Hematopoietic multipotent progenitor cell treated with erythropoietin and hydrocortisone succinate and interleukin-3 and kit ligand, for 8 days (in vitro differentiated cells): ENCODE data around the gene MYMK.
"Not testable (repeated sequence)": the region's sequence is repeated elsewhere in the genome, so short reads cannot be mapped to it uniquely, and the experiment has no call there.

Experiments used
- DNase-seq: peaks from one replicate; pipeline ENCODE4 v3.0.0-alpha.2; 2015

The MYMK gene, protein sequence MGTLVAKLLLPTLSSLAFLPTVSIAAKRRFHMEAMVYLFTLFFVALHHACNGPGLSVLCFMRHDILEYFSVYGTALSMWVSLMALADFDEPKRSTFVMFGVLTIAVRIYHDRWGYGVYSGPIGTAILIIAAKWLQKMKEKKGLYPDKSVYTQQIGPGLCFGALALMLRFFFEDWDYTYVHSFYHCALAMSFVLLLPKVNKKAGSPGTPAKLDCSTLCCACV

DNA sequence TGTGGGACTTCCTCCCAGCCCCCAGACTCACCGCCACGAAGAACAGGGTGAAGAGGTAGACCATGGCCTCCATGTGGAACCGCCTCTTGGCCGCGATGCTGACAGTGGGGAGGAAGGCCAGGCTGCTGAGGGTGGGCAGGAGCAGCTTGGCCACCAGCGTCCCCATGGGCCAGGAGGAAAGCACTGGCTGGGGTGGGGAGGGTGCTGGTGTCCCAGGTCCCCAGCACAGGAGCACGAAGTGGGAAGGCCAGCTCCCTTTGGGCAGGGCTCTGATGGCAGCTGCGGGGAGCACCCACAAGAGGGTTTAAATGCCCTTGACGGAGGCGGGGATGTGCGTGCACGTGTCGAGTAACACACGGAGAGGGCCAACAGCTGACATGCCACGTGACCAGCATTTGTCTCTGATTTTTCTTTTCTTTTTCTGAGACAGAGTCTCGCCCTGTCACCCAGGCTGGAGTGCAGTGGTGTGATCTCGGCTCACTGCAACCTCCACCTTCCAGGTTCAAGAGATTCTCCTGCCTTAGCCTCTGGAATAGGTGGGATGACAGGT, at the start of gene MYMK:
Gene MYMK (minus strand): TSS at position 281 of the 550 bp plus-strand sequence. CDS start 115 bp downstream, at position 166.
- DNase-seq = no peak

DNA sequence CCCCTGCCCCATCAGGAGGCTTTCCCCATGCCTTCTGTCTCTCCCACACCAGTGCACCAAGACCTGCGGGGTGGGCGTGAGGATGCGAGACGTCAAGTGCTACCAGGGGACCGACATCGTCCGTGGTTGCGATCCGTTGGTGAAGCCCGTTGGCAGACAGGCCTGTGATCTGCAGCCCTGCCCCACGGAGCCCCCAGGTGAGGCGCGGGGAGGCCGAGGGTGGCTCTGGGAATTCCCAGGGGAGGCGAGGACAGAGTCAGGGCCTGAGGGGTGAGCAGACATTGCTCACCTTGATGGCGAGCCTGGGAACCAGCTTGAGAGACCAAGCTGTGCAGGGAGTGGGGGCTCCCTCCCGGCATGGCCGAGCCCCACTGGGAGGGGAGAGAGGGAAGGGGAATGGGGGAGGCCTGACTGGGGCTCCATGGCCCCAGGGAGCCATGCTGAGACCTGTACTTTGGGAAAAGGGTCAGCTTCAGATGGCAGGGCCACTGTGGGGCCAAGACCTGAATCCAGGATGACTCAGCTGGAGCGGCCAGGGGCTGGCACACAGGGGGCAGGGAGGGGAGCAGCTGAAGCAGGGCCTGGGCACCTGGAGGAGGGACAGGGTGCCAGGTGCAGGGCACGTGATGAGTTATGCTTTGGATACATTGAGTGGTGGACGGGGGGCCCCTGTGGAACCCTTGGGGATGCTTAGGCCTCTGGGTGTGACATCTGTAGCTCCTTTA, 49.2 kb upstream of the MYMK start:
- DNase-seq = no peak

DNA sequence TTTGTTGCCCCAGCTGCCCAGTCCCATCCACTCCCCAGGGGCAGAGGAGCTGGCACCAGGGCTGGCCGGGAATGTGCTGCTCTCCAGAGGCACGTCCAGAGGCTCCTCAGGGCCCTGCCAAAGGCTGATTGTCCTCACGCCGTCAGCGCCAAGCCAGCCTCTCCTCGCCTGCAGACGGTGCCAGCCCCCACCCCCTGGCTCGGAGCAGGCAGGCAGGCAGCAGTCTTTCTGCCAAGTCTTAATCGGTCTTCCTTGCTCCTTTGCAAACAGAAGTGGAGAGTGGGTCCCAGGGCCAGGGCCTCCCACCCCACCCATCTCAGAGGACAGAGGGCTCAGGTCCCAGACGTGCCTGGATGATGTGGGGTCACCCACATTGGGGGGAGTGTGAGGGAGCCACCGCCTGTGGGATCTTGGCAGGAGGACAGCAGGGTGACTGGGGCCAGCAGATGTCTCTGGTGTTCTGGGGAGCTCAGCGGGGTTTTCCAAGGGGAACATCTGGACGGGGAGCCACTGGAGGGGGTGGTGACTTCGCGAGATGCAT, 48.1 kb upstream of the MYMK start:
- DNase-seq = no peak

DNA sequence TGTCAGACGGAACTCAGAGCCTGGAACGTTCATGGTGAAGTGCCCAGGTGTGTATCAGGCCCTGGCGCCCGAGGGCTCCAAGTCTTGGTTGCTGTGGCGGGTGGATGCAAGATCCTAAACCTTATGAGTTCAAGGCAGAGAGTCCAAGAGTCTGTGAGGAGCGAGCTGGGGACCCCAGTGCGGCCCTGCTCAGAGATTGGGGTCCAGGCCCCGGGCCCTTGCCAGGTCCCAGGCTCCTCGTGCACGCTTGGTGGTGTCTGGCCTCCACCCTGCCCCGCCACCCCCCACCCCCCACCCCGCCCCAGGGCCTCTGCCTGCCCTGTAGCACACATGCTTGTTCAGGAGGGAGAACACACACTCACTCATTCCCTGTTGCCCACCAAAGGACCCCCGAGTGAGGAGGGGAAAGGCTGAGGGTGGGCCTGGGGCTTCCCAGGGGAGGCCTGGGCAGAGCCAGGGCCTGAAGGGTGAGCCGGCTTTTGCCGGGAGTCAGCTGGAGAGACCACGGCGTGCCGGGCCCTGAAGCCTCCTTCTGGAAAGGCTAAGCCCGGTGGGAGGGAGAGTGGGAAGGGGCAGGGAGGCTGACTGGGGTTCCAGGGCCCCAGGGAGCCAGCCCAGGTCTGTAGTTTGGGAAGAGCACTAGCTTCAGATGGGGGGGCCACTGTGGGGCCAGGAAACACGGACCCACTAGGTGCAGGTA, 47.3 kb upstream of the MYMK start:
- no peak for DNase-seq

DNA sequence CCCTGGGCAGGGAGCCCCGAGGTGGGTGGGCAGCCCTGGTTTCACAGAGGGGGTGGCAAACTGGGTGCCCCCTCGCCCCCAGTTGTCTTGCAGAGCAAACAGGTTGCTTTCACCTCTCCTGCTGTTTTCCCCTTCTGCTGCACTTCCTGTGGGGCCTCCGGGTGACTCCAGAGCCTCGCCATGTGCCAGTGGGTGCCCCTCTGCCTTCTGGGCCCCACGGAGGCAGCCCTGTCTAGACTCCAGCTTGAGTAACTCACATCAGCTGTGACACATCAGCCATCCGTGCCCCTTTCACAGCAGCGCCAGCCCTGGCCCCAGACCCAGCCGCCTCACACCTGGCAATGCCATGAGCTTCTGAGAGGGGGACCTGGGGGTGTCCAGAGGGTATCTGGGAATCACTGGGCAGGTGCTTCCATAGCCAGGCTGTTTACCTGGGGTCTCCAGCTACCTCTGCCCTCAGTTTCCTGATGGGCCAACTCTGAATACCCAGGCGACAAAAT, 46.7 kb upstream of the MYMK start:
- DNase-seq = no peak

DNA sequence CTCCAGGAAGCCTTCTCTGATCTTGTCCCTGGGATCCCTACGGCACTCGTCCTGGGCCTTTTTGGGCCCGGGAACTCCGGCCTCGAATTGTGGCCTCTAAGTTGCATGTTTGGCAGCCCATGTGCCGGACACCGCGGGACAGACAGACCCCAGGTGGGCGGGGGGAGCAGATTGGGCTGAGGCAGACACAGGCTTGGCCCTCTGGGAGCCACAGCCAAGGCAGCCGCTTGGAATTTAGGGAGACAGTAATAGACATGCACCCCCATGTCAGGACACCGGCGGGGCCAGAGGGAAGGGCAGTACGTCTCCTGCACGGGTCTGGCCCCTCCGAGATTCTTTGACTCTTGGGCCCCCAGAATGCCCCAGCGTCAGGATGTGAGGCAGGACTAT, 45.9 kb upstream of the MYMK start:
- DNase-seq = no peak

DNA sequence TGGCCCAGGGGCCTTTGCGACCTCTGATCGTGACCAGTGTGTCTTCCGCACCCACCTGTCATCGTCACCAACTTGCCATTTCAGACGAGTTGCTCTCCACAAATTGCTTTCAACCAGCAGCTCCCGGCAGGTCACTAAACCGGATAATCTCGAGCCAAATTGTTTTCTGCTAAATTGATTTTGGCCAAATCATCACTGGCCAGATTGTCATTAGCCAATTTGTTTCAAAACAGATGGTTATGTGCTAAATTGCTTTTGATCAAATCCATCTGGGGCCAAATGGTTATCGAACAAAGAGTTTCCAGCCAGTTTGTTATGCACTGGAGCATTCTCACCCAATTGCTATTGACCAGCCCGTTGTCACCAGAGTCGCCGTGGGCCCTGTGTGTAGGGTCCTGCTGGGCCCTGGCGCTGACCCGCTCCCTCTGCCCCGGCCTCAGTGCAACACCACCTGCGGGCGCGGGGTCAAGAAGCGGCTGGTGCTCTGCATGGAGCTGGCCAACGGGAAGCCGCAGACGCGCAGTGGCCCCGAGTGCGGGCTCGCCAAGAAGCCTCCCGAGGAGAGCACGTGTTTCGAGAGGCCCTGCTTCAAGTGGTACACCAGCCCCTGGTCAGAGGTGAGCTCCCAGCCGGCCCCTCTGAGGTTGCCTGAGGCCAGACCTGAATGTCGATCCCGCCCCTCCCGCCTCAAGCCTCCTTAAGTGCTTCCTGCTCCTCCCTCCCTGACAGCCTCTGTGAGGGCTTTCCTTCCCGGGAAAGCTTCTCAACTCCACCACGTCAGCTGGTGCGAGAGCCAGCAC, 45.3 kb upstream of the MYMK start:
- no peak for DNase-seq

DNA sequence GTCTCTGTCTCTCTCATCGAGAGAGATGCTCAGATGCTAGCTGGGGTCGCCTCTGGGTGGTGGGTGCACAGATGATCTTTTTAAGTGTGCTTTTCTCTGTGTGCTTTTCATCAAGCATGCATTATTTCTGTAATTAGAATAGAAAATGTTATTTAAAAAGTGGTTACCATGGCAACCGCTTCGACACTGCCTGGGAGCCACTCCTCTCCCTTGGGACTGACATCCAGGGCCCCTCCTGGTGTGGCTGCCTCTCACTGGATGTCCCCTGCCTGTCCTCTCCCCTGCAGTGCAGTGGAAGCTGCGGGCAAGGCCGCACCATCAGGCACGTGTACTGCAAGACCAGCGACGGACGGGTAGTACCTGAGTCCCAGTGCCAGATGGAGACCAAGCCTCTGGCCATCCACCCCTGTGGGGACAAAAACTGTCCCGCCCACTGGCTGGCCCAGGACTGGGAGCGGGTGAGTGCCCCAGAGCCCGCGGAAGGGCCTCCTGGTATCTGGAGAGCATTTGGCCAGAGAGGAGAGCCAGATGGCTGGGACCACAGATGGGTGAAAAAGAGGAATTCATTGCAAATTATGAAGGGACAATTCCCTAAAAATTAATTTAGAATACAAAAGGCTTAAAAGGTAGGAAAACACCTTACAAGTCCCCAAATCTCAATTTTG, 44.5 kb upstream of the MYMK start:
- DNase-seq = no peak

DNA sequence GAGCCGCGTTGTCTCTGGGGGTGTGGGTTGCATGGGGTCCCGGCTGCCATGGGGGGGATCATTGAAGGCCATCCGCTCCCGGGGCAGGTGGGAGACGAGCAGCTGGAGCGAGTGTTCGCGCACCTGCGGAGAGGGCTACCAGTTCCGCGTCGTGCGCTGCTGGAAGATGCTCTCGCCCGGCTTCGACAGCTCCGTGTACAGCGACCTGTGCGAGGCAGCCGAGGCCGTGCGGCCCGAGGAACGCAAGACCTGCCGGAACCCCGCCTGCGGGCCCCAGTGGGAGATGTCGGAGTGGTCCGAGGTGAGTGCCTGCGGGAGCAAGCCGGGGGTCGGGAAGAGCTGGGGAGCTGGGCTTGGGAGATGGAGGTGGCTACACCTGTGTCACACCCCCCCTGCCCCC, 43.4 kb upstream of the MYMK start:
- DNase-seq = no peak

DNA sequence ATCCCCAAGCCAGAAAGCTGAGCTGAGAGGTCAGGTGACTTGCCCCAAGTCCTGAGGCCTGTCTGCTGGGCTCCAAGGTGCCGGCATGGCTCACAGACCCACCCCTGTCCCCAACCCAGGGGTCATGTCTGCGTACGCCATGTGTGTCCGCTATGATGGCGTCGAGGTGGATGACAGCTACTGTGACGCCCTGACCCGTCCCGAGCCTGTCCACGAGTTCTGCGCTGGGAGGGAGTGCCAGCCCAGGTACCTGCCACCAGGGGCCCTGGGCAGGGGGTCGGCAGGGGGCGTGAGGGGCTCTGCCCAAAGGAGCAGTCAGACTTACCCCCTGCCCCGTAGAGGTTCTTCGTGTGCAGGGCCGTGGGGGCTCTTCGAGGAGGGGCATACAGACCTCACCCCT, 42.1 kb upstream of the MYMK start:
- DNase-seq = no peak

DNA sequence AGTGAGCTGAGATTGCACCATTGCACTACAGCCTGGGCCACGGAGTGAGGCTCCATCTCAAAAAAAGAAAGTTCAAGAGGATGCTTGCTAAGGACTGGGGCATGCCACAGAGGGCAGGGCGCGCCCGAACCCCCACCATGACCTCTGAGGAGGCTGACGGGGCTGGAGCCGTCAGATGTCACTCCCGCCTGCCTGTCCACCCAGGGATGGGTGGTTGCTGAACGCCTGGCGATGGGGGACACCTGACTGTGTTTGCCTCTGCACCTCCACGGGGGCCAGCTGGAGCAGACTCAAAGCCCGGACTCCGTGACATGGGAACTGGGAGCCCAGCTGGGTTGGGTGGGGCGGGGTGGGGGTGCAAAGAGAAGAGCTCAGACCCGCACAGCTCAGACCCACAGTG, 41.6 kb upstream of the MYMK start:
- DNase-seq = no peak

DNA sequence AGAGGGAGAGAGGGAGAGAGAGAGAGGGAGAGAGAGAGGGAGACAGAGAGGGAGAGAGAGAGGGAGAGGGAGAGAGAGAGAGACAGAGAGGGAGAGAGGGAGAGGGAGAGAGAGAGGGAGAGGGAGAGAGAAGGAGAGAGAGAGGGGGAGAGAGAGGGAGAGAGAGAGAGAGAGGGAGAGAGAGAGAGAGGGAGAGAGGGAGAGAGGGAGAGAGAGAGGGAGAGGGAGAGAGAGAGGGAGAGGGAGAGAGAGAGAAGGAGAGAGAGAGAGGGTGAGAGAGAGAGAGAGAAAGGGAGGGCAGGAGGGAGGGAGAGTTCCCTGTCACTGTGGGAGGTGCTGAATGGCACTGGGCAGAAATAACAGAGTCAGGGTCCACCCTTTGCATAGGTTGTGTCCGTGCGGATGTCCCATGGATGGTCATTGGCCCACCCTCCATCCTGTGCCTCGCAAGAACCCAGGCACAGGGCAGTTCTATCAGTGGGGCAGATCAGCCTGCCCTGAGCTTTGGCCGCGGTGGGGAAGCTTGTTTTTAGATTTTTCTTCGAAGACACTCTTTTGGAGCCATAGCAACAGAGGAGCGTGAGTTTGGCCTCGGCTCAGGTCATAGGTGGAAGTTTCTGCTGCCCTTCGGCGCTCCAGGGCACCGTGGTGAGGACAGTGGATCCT, 39.8 kb upstream of the MYMK start:
- DNase-seq = no peak

DNA sequence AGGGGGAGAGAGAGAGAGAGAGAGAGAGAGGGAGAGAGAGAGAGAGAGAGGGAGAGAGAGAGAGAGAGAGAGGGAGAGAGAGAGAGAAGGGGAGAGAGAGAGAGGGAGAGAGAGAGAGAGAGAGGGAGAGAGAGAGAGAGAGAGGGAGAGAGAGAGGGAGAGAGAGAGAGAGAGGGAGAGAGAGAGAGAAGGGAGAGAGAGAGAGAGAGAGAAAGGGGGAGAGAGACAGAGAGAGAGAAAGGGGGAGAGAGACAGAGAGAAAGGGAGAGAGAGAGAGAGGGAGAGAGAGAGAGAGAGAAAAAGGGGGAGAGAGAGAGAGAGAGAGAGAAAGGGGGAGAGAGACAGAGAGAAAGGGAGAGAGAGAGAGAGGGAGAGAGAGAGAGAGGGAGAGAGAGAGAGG, 39.1 kb upstream of the MYMK start:
- DNase-seq = not testable (repeated sequence)

DNA sequence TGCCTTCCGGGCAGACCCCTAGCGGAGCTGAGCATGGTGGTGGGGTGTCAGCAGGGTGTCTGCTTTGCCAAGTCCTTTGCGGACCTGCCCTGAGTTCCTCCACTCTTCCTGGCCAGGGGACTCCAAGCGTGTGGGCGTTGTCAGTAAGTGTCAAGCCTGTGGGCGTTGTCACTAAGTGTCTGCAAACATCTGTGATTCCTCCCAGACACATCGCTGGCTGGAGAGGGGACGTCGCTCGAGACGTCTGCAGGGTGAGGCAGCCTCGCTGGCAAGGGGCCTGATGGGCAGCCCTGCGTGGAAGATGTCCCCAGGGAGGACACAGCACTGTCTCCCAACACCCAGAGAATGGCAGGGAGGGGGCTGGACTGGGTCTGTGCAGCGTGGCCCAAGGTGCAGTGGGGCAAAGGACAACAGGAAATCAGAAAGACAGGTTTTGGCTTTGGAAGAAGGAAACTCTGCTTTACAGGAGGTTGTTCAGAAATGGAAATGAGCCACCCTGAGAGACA, 38.6 kb upstream of the MYMK start:
- DNase-seq = peak; percentile 25

DNA sequence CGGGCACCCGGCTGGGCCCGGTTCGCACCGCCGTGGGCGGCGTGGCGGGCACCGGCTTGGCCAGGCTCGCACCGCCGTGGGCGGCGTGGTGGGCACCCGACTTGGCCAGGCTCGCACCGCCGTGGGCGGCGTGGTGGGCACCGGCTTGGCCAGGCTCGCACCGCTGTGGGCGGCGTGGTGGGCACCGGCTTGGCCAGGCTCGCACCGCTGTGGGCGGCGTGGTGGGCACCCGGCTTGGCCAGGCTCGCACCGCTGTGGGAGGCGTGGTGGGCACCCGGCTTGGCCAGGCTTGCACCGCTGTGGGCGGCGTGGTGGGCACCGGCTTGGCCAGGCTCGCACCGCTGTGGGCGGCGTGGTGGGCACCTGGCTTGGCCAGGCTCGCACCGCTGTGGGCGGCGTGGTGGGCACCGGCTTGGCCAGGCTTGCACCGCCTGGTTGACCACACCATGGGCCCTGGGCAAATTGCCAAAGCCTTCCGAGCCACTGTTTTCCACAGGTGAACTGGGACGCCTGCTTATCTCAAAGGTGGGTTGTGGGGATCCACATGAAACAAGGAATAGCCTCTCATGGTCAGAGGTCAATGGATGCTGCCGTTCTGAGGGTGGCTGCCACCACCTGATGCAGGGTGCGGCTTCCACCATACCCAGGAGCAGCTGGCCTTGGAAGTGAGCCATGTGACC, 38.0 kb upstream of the MYMK start:
- DNase-seq = no peak

DNA sequence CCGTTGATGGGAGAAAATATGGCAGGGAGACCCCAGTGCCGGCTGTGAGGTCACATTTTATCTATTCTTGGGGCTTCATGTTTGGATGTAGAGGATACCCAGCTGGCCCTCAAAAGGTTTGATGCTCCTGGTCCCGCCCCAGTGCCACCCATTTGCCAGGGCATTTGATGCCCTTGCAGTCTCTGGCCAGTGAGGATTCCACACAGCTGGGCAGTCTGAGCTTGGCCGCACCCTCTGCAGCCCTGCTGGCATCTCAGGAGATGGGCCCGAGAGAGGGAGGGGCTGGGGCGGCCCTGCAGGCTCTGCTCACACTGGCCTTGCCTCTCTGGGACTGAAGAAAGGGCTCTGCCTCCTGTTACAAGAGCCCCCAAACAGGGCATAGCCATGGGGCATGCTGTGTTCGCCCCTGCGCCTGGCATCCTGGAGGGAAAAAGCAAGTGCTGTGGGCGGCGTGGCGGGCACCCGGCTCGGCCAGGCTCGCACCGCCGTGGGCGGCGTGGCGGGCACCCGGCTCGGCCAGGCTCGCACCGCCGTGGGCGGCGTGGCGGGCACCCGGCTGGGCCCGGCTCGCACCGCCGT, 37.3 kb upstream of the MYMK start:
- no peak for DNase-seq

DNA sequence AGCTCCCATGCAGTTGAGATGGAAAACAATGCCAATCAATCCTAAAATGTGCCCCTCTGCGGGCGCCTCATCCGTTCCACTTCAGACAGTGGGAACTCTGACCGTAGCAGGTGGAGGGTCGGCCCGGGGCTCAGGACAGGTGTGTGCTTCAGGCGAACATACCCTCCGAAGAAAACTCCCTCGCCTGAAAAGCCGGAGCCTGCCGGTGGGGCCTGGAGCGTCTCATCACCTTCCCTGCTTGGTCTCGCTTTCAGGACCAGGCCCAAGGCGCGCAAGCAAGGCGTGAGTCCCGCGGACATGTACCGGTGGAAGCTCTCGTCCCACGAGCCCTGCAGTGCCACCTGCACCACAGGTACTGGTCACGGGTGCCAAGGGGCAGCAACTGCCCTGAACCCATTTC, 36.2 kb upstream of the MYMK start:
- no peak for DNase-seq

DNA sequence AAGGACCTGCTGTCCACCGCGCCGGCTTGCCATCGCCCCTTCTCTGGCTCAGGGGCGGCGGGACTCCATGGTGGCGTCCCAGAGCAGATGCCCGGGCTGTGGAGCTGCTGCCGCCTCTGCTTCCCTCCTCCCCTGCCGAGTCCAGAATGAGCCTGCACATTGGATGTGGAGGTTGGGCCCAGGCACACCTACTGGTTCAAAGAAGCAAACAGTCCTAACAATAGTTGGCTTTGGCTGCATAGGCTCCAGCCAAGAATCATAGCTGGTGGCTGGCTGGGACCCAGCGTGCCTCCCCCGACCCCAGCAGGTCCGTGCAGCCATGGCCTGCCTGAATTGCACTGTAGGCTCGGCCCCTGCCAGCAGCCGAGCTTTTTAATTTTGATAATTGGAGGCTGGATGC, 35.6 kb upstream of the MYMK start:
- DNase-seq = no peak

DNA sequence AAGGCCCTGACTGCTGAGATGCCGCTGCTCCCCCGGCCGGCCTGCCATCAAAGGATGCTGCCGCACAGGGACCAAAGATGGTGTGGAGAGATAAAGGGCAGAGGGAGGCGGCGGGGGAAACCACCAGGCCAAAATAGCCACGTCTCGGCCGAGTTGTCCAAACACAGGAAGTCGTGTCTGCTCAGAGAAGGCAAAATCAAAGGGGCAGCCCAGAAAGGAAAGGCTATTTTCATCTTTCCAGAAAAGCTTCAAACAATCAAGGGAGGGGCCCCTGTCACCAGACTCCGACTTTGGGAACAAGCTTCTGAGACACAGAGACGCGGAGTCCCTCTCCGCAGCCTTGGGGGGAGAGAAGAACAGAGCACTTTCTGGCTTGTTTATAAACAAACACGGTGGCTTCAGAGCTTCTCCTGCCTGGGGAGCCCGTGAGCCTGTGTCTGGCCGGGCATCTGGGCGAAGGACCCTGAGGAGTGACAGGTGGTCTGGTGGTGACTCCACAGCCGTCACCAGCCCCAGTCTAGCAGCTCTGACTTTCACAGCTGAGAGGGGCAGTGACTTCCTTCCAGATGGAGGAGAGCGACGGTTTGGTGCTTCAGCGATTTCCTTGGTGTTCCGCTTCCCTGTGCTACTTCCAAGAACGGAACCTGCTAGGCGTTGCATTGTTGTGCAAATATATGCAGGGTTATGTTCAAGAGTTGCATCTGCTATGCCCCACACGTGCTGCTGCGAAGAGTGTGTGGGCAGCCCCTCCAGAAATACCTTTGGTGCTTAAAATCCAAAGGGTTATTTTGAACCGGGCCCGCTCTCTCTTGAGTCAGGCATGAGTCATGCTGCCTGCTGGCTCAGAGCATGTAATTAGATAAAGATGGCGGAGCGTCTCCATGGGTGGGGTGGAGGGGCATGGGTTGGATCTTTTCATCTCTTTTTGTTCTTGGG, 33.7 kb upstream of the MYMK start:
- peak; percentile 38 for DNase-seq
